NCI-H1417 (cell line): Measurements from ENCODE around the gene UNC119B.
A peak's percentile ranks its signal among the peaks of the same experiment; 100 is the strongest.
"Not testable (repeated sequence)": the region's sequence is repeated elsewhere in the genome, so short reads cannot be mapped to it uniquely, and the experiment has no call there.

Experiments
- DNase-seq, 3 experiments: peaks; one replicate each; lab custom pipeline; 2025; lab: John Stamatoyannopoulos, UW

The UNC119B gene

DNA sequence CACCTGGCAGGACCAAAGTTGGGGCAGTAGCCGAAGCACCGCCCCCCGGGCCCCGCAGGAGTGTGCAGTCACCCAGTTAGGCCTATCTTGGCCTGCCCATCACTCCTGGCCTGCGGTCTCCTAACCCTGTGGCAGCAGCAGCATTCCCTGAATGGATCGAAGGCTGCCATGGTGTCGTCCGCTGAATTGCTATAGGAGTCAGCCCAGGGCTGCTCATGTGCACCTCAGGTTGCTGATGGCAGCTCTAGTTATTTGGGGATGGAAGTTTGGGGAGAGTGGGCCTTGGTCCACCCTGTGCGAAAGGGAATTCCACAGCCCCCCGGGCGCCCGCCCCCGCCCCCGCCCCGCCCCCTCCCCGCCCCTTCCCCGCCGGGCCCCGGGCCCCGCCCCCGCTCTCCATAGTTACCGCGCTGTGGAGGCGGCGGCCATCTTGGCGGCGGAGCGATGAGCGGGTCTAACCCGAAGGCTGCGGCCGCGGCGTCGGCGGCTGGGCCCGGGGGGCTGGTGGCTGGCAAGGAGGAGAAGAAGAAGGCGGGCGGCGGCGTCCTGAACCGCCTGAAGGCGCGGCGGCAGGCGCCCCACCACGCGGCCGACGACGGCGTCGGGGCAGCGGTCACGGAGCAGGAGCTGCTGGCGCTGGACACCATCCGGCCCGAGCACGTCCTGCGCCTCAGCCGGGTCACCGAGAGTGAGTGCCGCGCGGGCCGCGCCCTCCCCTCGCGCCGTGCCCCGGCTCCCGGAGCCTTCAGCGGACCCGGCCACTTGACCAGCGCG lies at the start of gene UNC119B:
Gene UNC119B, plus strand, starts transcription at position 428 of the 774 bp plus-strand sequence. Its CDS starts 17 bp downstream, at position 445.
- peak; percentile 74 to 90 (median 77) for DNase-seq

GRCh38 chr12:120661432-120661831 lies 48.8 kb upstream of the UNC119B start:
- DNase-seq = no peak

DNA sequence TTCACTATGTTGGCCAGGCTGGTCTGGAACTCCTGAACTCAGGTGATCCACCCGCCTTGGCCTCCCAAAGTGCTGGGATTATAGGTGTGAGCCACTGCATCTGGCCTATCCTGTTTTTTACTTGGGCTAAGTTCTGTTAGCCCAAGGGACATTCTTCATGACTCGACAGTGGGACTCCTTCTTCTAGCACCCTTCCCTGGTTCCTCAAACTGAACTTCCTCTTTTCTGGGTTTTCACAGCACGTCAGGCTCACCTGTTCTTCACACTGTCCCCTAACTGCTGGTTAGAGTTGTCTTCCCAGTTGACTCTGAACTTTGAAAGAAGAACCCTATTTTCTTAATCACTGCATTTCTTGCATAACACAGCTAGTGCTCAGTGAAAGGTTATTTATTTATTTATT lies 47.4 kb upstream of the UNC119B start:
- no peak for DNase-seq

DNA sequence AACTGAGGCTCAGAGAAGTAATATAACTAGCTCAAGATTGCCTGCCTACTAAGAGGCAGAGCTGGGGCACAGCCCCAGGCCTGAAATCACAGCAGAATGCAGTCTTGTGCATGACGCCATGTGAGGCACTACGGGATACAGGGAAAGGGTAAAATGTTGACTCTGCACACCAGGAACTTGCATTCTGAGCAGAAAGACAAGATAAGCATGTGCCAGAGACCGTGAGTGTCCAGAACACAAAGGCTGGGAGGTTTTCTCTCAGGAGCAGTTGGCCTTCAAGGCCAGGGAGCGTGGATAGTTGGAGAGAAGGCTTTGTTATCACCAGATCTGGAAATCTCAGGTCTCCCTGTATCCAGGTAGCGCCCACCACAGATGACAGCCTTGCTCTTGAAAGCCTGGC lies 46.5 kb upstream of the UNC119B start:
- DNase-seq = no peak

- DNase-seq = no peak
Measured at GRCh38 chr12:120666571-120667390, 43.5 kb upstream of the UNC119B start.

GRCh38 chr12:120668091-120668867 lies 42.0 kb upstream of the UNC119B start:
- DNase-seq = no peak

DNA sequence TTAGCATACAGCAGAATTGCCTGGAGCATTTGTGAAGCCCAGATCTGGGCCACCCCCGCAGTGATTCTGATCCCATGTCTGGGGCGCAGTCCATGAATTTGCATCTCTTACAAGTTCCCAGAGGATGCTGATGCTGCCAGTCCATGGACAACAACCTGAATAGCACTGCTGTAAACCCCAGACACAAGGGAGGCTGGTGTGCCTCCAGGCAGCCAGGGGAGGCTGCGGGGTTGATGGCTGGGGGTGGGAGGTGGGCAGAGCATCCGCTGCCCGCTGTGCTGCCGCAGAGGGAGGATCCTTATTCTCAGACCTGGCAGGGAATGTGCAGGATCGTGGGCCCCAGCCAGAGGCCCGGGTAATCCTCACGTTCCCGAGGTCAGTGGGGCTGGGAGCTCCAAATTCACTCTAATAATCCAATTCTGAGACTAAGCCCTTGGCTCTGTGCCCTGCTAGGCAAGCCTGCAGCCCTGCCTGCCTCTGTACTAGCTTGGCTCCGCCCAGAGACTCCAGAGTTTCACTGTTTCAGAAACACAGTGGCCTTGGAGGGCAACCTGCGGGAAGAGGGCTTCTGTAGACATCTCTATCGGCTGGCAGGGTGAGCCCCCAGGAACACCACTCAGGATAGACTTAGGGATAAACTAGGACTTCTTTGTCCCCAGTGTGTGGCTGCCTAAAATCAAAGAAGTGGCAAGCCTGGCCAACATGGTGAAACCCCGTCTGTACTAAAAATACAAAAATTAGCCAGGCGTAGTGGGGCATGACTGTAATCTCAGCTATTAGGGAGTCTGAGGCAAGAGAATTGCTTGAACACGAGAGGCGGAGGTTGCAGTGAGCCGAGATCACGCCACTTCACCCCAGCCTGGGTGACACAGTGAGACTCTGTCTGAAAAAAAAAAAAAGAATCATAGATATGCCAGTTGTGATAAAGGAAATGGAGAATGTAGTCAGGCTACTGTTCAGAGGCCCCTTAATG lies 41.1 kb upstream of the UNC119B start:
- DNase-seq = no peak

DNA sequence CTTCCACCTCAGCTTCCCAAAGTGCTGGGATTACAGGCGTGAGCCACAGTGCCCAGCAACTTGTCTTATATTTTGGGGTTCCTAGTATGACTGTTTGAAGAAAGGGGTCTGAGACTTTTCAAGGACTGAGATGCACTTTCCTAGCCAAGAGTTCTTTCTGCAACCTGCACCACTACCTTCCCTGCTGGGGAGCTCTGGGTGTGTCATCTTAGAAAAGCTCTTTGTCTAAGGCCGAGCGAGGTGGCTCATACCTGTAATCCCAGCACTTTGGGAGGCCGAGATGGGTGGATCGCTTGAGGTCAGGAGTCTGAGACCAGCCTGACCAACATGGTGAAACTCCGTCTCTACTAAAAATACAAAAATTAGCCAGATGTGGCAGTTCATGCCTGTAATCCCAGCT lies 40.0 kb upstream of the UNC119B start:
- not testable (repeated sequence) for DNase-seq

- no peak for DNase-seq
Measured at GRCh38 chr12:120670667-120671066, 39.6 kb upstream of the UNC119B start.

DNA sequence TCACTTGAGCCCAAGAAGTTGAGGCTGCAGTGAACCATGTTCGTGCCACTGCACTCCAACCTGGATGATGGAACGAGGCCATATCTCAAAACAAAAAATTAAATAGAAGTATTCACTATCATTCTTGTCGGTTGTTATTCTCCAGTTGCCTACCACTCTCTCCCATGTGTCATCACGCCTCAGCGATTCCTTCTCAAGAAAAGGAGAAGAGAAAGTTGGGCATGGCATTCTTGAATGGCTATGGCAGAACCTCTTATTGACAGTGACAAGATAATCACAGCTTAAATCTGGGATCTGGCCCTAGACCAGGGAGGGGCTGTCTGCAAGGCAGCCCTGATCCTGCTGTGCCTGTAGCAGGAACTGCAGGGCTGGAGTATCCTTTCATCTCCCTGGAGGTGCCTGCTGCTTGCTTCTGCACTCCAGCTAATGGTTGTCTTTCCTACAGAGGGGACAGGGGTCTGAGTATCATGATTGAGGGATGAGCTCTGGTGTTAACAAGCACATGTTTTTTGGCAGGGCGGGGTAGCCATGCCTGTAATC lies 36.1 kb upstream of the UNC119B start:
- no peak for DNase-seq

GRCh38 chr12:120677765-120678473 lies 32.3 kb upstream of the UNC119B start:
- DNase-seq = peak in 1 of 3 experiments; percentile 30

GRCh38 chr12:120678572-120678971 lies 31.7 kb upstream of the UNC119B start:
- no peak for DNase-seq

DNA sequence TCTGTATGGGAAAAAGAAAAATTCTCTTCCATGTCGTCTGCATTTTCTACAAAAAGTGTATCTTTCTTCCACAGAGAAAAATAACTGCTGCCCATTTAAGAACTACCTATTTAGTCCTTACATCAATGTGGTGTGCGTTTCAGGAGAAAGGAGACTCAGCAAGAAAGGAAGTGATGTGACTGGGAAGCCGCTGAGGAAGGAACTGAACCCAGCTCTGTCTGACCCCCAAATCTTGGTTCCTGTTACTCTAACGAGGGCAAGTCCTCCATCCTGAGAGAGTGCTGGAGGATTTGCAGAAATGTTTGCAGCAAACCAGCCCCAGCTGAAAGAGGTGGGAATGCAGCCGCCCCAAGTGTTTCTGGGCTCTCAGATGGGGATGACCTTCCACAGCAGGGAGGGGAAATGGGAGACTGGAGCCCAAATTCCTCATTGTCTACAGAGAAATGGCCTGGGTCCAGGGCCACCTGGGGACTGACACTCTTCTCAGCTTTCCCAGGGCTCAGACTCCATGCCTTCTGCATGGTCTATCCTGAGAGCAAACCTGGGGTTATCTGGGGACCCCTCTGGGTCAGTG lies 30.0 kb upstream of the UNC119B start:
- no peak for DNase-seq

- no peak for DNase-seq
Measured at GRCh38 chr12:120684523-120684932, 25.7 kb upstream of the UNC119B start.

DNA sequence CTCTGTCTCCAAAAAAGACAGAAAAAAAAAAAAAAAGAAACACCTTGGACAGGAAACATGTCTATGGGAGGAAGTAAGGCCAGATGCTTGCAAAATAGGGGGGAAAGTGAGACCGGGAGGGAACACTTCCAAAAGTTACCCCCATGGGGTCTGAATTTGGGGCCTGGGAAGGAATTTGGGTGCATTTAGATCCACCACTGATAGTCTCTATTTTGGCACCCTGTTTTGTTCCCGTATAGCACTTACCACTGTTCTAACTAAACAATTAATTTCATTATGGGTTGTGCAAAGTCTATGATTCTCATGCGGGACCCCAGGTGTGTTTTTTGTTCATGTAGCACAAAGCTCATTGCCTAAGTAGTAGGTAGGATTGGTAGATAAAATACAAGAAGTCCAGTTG lies 24.7 kb upstream of the UNC119B start:
- DNase-seq = no peak

GRCh38 chr12:120686151-120686689 lies 24.0 kb upstream of the UNC119B start:
- DNase-seq = peak; percentile 99 to 100 (median 99)

DNA sequence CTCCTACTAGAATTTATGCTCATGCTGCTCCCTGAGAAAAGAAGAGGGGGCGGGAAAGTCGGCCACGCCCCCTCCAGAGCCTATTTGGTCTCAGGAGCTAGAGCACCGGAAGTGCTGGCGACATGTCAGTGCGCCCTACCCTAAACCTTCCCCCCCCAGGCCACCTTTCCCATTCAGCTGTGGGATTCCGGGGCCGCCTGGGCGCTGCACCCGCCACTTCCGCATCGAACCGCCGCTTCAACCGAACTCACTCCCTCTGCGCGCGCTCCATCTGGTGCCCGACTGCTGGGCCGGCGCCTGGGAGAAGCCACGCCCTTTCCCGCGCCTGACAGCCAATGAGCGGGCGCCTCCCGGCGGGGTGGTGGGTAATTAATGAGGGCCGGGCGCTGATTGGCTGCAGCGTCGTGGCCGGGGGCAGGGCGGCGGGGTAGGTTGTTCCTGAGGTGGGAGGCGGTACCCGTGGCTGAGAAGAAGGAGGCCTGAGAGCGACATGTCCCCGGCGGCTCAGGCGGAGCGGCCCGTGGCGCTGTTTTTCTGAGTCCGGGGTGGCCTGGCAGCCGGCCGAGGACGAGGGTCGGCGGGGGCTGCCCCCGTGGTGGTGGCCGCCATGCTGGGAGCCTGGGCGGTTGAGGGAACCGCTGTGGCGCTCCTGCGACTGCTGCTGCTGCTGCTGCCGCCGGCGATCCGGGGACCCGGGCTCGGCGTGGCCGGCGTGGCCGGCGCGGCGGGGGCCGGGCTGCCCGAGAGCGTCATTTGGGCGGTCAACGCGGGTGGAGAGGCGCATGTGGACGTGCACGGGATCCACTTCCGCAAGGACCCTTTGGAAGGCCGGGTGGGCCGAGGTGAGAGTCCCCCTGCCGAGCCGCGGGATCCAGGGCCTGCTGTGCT lies 23.3 kb upstream of the UNC119B start, which contains the start of gene MLEC:
Gene MLEC, plus strand, starts transcription at position 460 of the 888 bp plus-strand sequence. Its CDS starts 148 bp downstream, at position 608.
- DNase-seq = peak; percentile 99 to 100 (median 99)

DNA sequence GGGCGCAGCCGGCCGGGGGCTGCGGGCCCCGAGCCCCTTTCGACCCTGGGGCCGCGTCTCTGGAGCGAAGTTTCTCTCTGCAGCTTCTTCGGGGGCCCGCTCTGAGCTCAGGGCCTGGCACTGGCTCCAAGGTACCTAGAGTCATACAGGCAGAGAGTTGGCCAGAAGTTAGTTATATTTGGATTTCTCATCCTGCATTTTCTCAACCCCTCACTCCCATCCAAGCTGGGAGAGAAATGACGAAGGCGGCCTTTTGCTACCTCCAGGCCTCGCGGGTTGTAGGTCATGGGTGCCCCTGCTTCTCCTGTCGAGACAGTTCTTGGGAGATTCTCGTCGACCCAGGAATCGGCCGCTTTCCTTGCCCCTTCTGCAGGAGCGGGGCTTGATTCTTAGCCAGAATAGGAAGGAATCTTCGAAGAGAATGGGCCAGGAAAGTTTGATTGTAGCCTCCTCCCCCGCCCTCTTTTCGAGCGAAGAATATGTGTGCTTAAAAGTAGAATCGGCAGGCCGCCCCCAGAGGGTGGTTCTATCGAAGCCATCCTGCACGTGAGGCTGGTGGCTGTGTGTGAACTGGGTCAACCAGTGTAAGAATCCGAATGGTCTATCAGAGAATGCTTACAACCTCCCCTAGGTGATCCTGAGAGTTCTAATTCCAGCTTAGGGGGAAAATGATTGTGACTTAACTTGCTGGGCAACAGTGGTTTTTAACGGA lies 22.5 kb upstream of the UNC119B start:
- peak in 2 of 3 experiments; percentile 54 to 57 for DNase-seq
